CD4-positive, alpha-beta T cell treated with Interleukin-1 beta for 1 hour (primary cell): Measurements from ENCODE around the gene CMIP.

Source experiments
- DNase-seq, 2 donors: peaks; one replicate each; pipeline ENCODE4 v3.0.0-alpha.2; 2020 to 2022

Gene CMIP

DNA sequence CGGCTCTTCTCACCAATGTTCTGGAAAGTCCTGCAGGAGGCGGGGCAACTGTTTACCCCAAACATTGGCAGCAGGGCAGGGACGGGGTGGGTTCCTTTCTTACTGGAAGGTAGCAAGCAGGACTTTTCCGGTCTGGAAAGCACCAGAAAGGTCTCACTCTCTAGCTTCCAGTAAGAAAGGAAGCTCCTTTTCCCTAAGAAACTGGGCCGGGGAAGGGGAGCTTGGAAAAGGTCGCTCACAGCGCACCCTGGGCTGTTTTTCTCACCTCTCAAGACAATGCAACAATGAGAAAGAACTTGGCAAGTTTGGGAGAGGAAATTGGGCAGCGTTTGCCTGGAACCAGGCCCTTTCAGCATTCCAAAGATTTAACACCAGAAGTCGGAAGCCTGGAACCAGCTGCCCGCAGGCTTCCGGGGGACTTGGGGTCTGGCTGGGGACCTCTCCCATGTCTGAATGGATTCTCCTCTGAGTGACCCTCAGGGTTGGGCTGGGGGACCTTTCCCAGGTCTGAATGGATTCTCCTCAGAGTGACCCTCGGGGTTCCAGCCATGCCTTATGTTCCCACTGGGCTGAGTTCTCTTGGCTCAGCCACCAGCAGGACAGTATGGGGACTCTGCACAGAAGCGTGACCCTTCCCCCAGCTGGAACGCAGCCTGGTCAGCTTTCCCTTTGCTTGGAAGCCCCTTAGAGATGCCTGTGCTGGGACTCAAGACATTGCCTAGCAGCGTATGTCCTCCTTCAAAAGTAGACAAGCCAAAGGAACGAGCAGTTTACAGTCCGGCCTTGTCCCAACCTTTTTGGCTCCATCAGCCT, 167.9 kb downstream of the CMIP start:
- DNase-seq = no peak

DNA sequence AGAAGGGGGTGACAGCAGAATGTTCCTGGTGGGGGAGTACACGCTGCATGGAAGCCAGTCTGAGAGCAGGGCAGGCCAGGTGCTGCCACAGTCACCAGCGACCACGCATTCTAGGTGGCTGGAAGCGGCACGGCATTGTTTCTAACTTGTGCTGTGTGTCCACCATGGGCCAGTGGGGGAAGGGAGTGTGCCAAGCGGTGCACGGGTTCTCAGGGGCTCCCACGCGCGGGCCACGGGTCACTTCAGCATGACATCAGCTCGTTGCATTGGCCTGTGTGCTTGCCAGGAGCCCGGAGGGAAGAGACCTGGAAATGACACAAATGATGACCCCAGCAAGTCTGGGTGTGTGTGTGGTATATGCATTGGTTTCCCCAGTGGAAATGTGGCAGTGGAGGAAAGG, 169.6 kb downstream of the CMIP start:
- DNase-seq = no peak

DNA sequence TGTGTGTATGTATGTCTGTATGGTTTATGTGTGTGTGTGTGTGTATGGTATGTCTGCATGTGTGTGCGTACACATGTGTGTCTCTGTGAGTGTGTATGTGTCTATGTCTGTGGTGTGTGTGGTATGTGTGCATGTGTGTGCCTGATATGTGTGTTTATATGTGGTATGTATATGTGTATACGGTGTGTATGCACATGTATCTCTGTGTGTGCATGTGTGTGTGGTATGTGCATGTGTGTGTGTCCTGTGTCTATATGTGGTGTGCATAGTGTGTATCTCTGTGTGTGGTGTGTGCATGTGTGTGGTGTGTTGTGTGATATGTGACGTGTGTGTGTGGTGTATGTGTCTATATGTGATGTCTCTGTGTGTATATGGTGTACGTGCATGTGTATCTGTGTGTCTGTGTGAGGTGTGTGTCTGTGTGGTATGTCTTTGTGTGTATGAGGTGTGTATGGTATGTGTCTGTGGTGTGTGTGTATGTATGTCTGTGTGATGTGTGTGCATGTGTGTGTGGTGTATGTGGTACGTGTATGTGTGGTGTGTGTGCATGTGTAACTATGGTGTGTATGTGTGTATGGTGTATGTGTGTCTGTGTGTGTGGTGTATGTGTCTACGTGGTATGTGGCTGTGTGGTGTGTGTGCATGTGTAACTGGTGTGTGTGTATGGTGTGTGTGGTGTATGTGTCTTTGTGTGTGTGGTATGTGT, 170.2 kb downstream of the CMIP start:
- DNase-seq = no peak

DNA sequence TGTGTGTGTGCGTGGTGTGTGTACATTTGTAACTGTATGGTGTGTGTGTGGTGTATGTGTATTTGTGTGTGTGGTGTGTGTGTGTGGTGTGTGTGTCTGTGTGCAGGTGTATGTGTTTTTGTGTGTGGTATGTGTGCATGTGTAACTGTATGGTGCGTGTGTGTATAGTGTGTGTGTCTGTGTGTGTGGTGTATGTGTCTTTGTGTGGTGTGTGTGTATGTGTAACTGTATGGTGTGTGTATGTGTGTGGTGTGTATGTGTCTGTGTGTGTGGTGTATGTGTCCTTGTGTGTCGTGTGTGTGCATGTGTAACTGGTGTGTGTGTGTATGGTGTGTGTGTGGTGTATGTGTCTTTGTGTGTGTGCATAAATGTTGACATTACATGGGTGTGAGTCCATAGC, 170.8 kb downstream of the CMIP start:
- DNase-seq = no peak

DNA sequence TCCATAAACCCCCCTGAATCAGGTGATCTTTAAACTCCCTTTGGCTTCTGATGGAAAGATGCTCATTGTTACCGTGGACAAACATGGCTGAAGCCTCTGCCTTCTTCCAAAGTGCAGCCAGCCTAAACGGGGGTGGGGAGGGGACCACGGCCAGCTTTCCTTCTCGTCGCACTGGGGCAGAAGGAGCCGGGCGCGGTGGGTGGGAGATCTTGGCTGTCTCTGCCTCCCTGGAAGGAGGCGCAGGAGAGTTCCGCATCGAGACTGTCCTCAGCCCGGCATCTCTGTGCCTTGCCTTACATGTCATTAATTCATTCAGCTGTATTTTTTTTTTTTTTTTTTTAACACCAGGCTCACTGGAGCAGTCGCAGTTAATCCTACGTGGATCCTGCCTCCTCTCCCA, 171.2 kb downstream of the CMIP start:
- DNase-seq = no peak

DNA sequence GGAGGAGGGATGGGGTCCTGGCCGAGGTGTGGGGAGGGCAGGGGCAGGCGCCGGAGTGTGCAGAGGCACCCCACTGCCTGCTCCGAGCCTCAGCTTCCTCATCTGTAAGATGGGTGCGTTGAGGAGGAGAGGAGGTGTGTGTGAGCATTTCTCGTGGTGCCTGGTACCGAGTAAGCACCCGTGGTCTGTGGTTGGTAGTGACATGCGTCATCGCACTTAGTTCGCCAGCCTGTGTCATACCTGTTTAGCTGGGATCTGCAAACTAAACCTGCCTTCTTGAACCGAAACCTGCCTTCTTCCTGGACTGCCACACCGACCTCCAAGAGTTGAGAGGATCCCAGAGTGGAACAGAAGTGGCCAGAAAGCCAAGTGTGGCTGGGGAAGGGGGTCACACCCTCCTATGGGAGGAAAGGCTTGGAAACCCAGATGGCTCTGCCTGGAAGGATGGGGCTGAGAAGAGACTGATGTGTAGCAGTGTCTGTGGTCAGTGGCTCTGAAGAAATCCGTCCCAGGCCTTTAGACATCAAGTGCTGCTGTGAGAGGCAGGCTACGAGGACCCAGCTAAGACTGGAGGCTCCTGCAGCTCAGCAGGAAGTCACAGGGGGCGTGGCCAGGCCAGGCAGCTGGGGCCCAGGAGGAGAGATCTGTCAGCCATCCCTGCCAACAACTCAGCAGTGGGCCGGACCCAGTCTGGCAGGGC, 171.9 kb downstream of the CMIP start:
- peak; percentile 75 for DNase-seq

DNA sequence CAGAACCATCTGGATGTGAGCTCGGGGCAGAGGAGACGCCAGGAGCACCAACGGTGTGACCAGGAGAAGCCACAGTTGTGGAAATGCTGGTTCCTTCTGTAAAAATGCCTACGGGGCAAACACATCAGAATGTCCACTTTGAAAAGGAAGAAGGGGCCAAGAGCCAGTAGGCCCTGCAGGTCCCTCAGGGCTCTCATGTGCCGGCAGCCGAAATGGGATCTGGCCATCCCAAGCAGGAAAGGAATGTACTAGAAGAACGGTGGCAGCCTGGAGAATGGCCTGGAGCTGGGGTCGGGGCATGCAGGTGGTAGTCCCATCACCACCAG, 172.4 kb downstream of the CMIP start:
- DNase-seq = no peak

DNA sequence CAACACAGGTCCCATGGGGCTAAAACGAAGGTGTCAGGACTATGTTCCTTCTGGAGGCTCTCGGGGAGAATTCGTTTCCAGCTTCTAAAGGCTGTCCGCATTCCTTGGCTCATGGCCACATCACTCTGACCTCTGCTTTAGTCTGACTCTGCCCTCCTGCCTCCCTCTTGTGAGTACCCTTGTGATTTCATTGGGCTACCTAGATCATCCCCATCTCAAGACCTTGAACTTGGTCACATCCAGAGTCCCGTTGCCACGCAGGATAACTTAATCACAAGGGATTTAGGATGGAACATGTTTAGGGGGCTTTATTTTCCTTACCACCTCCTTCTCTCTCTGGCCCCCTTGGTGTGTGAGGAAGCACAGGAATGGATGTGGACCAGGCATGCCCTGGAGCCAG, 173.6 kb downstream of the CMIP start:
- no peak for DNase-seq

DNA sequence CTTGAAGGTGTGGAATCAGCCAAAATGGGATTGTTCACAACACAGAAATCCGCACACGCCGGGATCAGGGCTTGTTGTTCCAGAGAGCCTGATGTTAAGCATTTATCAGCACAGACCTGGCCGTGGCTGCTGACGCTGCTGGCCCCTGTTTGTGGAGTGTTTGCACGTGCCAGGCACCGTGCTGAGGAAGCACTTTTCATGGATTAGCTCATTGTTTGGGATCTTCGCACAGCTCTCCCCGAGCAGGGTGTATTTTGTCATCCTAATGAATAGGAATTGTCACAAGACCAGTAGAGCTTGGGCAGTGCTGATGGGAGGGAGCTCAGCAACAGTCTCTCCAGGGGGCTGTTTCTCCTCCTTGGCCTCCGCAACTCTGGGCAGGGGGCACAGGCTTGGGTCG, 174.1 kb downstream of the CMIP start:
- no peak for DNase-seq

DNA sequence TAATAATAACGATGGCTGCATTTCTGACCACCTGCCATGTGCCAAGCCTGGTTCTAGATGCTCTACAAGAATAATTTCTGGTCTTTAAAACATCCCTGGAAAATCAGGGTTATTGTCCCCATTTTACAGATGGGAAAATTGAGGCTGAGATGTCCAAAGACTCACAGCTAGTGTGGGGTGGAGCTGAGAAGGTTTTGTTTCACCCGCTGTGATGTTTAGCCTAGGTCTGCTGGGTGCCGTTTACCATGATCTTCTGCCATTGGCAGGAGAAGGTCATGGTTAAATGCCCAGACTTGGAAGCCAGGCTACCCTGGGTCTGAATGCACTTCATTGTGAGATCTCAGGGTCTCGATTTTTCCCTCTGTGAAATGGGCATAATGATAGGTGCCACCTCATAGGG, 175.4 kb downstream of the CMIP start:
- DNase-seq = no peak

DNA sequence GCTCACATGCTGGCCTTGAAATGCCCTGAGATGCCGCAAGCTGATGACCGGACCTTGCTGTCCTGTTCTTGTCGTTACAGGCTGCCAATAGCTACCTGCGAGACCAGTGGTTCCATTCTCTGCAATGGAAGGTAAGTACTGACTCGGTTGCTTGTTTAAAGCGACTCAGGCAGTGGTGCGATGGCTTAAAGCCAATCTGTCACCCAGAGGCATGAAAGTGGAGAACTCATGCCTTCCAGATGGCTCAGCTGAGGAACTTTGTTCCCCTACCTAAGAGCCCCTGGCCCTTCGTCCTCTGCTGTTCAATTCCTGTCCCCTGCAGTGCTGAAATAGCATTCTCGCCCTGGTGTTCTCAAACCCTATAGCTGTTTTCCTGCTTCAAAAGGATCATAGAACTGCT, 176.2 kb downstream of the CMIP start:
- no peak for DNase-seq

DNA sequence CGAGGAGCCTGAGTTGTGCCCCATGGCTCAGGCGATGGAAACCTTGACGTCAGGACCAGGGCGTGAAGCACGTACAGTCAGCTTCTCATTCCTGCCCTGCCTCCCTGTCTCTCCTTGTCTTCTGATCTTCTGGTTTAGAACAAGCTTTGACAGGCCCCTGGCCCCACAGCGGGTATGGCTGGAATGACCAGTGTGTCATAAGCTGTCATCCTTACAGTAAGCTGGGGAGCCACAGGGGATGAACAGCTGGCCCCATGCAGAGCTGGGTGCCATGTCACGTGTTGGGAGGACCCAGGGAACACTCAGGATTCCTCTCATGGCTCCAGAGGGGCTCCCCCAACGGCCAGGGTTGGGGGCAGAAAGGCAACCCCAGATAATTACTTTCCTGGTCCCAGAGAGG, 176.9 kb downstream of the CMIP start:
- DNase-seq = no peak

DNA sequence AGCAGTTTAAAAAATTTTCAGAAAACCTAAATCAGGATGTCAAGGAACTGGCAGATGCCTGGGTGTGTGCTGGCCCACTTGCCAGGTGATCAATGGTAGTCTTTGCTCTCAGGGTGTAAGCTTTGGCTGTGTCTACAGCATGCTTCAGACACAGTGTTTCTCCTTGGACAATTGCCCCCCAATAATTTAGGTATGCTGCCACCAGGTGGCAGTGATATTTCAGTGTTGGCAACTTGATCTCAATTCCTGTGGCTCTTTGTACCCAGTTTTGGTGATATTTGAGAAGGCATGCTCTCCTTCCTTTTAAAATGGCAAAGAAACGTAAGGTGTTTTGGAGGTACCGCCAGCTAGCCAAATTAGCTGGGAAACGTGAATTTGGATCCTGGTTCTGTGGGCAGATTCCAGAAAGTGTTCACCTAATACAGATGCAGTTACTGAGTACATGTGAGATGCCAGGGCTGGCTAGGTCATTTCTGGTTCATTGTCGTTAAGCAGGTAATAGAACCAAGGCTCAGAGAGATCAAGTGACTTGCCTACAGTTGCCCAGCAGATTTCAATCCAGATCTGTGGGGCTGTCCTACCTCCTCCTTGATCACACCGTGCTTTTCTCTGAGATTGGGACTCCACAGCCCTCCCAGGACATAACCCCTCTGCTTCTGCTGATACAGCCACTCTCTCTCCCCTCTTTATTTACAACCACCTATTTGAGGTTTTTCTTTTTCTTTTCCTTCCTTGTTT, 178.9 kb downstream of the CMIP start:
- DNase-seq = peak; percentile 52 to 70

DNA sequence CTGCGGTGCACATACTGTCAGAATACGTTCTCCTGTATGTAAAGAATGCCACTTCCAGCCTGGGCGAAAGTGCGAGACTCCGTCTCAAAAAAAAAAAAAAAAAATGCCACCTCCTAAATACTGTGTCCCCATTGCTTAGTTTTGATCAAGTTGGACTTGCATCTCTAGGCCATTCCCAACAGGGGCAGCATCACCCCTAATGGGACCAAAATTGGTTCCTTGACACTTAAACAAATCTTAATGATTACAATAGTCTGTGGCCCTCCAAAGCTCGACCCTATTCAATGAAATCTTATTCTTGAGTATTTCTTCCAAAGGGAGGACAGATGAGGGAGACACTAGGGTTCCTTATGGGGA, 179.8 kb downstream of the CMIP start:
- no peak for DNase-seq

DNA sequence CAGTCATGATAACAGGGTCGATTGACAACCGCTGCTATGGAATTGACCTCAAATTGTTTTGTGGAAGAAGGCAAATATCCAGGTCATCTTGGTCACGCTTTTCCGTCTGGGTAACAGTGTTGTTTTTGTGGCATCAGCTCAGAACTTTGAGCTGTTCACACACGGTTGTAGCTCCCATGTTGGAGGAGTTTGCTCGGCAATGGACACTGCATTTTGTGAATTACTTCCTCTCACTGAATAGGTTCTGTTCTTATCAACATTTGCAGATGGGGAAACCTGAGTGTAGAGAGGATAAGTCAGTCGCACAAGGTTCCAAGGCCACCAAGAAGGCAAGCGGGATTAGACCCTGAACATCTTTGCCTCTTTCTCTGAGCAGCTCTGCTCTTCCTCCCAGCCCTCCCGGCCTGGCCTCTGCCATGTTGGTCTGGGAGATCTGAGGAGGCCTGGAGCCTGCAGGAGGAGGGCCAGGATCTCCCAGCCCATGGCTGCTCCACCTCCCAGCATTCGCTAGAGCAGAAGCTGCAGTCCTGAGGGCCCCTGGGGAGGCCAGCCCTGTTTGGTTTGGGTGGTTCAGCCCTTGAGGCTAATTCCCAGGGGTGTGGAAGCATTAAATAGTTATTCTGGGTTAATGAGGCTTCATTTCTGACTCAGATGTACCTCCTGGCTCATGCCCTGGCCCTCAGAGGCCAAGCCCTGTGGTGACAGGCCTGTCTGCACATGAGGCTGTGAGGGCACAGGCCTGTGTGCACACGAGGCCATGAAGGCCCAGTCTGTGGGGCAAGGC, 180.3 kb downstream of the CMIP start:
- DNase-seq = no peak

DNA sequence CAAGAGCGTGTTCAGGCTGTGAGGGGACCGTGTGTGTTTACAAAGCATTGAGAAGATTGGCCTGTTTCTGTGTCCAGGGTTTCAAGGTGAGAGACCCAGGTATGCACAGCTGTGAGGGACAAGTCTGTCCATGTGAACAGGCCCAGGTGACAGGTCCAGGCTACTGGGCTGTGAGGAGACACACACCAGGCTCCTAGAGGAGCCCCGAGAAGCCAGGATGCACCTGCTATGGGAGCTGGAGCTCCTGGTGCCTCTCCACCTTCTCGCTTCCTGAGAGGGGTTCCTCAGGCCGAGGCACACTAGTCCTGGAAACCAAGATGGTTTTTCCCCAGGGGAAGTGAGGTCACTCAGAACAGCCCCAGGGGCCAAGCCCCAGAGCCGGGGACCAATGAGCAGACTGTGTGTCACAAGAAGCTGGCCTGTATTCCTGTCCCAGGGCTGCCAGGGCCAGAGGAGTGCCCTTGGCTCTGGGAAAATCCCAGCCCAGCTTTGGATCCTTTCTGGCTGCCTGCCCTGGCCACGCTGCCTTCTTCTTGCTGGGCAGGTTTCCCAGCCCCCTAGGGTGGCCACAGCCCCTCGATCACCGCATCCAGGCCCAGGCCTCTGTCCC, 181.0 kb downstream of the CMIP start:
- DNase-seq = no peak

DNA sequence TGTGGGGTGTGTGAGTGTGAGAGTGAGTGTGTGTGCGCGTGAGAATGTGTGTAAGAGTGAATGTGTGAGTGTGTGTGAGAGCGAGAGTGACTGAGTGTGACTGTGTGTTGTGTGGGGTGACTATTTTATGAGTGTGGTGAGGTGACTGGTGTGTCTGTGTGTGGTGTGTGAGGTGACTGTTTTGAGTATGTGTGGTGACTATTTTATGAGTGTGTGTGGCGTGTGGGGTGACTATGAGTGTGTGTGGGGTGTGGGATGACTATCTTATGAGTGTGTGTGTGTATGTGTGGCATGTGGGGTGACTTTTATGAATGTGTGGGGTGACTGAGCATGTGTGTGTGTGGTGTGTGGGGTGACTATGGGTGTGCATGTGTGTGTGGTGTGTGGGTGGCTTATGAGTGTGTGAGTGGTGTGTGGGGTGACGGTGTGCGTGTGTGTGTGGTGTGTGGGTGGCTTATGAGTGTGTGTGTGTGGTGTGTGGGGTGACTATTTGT, 181.6 kb downstream of the CMIP start:
- DNase-seq = no peak

DNA sequence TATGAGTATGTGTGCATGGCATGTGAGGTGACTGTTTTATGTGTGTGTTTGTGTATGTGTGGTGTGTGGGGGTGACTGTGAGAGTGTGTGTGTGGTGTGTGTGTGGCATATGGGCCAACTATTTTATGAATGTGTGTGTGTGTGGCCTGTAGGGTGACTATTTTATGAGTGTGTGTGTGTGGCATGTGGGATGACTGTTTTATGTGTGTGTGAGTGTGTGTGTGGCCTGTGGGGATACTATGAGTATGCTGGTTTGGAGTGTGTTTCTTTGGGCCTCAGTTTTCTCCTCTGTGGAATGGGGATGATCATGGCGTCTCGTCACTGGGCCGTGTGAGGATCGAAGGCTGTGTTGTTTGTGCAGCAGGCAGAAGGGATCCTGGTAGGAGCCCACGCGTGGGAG, 182.4 kb downstream of the CMIP start:
- DNase-seq = no peak

DNA sequence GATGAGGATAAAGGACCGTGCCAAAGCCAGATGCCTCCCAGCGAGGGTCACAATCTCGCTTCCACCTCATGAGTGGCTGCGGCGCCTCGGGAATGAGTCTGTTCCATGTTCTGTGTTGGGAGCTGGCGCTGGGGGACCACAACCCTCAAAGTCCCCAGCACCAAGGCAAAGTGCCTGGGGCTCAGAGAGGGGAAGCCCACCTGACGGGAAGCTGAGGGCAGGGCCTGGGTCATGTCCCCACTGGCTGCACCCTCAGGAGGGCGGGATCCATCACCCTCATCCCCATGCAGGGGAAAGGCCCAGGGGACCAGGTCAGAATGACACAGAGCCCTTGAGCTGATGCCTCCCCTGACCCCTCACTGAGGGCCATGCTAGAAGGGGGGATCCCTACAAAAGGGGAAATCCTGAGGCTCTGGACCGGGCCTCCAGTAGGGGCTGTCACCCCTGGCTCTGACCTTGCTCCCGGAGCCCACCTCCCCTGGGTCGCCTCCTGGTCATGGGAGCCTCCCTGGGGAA, 183.2 kb downstream of the CMIP start:
- no peak for DNase-seq

DNA sequence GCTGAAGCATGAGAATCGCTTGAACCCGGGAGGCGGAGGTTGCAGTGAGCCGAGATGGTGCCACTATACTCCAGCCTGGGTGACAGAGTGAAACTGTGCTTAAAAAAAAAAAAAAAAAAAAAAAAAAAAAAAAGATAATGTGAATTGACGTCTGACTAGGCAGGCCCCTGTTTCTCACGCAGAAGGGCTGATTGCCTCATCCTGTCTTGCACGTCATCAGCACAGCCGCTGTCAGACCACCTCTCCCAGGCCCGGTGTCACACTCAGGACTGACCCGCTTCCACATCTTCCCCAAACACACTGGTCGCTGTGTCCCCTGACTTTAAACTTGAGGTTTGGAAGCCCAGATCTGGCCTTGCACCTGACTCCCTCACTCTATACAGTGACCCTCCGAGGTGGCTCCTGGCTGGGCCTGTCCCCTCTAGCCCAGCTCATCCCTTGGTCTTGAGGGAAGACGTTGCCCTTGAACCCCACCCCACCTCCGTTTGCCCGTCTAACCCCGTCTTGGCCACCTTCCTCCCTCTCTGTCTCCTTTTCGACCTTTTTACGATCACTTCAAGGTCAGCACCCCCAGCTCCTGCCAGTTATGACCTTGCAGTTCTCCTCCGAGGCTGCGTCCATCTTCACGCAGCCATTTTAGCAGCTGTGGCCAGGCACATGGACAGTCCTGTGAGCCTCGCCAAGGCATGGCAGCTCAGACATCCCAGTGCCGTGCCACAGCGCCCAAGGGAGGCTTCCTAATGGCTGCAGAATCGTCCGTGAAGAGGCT, 184.6 kb downstream of the CMIP start:
- peak in 1 of 2 donors; percentile 38 for DNase-seq
